IMR-90 (cell line): ENCODE measurements around the gene BMP10. TPM values are rescaled to one million over a fixed set of nuclear protein-coding genes. Genes with fewer than 3 reads are reported as not detected.

Experiments used
- ATAC-seq: fragments of 200-7000 bp; cut with Tn5 transposase; 2 replicates; pipeline ENCODE4 v1.9.1; 2020; ENCODE audit warnings: low read depth, mild to moderate bottlenecking, moderate library complexity
- BruUV-seq: library from RNA; stranded (reverse); fragments of 400-500 nt; replicated peaks from 2 replicates; lab custom pipeline; 2021; lab: Mats Ljungman, UMichigan
- CTCF ChIA-PET: fragments of 300-600 bp; formaldehyde crosslinking; extraction: SDS; loops from one replicate; lab custom pipeline; 2021; ENCODE audit warnings: antibody characterized with exemption; lab: Yijun Ruan, JAX
- POLR2A ChIA-PET: fragments of 300-600 bp; sonication (Branson Sonifier 250); formaldehyde crosslinking; loops from one replicate; lab custom pipeline; 2022; ENCODE audit warnings: antibody characterized with exemption; ENCODE audit not compliant: unreplicated experiment; lab: Charles Lee
- DNase-seq: peaks from one replicate; pipeline ENCODE4 v3.0.0; 2013
- H2AFZ ChIP-seq: replicated peaks from 2 replicates; pipeline ENCODE3; 2013; ENCODE audit warnings: low read length, mild to moderate bottlenecking; ENCODE audit not compliant: poor library complexity
- H2AK5ac ChIP-seq: 2 replicates; pipeline ENCODE4 v1.6.1; 2013; ENCODE audit warnings: low read depth, low read length, inconsistent platforms
- H2AK9ac ChIP-seq: replicated peaks from 2 replicates; pipeline ENCODE3; 2013; ENCODE audit warnings: mild to moderate bottlenecking, low read depth, low read length, moderate library complexity; ENCODE audit not compliant: poor library complexity
- H2BK120ac ChIP-seq: 2 replicates; pipeline ENCODE4 v1.6.1; 2013; ENCODE audit warnings: low read depth, low read length, inconsistent platforms
- H2BK15ac ChIP-seq: 3 replicates; pipeline ENCODE4 v1.6.1; 2013; ENCODE audit warnings: low read depth, low read length, inconsistent platforms
- H2BK20ac ChIP-seq: 2 replicates; pipeline ENCODE4 v1.6.1; 2013; ENCODE audit warnings: low read depth, mild to moderate bottlenecking, inconsistent platforms, low read length, moderate library complexity
- H2BK5ac ChIP-seq: 2 replicates; pipeline ENCODE4 v1.6.1; 2013; ENCODE audit warnings: mild to moderate bottlenecking, low read depth, low read length, inconsistent platforms; ENCODE audit not compliant: poor library complexity, severe bottlenecking
- H3K14ac ChIP-seq: replicated peaks from 2 replicates; pipeline ENCODE4 v1.6.1; 2013; ENCODE audit warnings: low read depth, low read length, inconsistent platforms
- H3K18ac ChIP-seq: 2 replicates; pipeline ENCODE4 v1.6.1; 2013; ENCODE audit warnings: low read depth, low read length, control low read depth
- H3K23ac ChIP-seq: 2 replicates; pipeline ENCODE4 v1.6.1; 2013; ENCODE audit warnings: low read depth, low read length, inconsistent platforms
- H3K27ac ChIP-seq: 2 replicates; pipeline ENCODE4 v1.5.1; 2013; ENCODE audit warnings: mild to moderate bottlenecking, control low read depth, low read length; ENCODE audit not compliant: insufficient read depth
- H3K27me3 ChIP-seq: 2 replicates; pipeline ENCODE4 v1.6.1; 2013; ENCODE audit warnings: low read length; ENCODE audit not compliant: control insufficient read depth, insufficient read depth
- H3K36me3 ChIP-seq: 2 replicates; pipeline ENCODE4 v1.6.1; 2013; ENCODE audit warnings: low read length, mixed read lengths; ENCODE audit not compliant: control insufficient read depth, insufficient read depth
- H3K4ac ChIP-seq: 2 replicates; pipeline ENCODE4 v1.6.1; 2013; ENCODE audit warnings: low read depth, low read length, inconsistent platforms
- H3K4me1 ChIP-seq: 2 replicates; pipeline ENCODE4 v1.6.1; 2013; ENCODE audit warnings: low read length, mixed read lengths; ENCODE audit not compliant: control insufficient read depth, insufficient read depth
- H3K4me2 ChIP-seq: 2 replicates; pipeline ENCODE4 v1.6.1; 2013; ENCODE audit warnings: low read depth, mild to moderate bottlenecking, control low read depth, low read length, moderate library complexity
- H3K4me3 ChIP-seq: 2 replicates; pipeline ENCODE4 v1.5.1; 2013; ENCODE audit warnings: low read depth, mild to moderate bottlenecking, control low read depth, low read length, moderate library complexity; ENCODE audit not compliant: insufficient read depth
- H3K56ac ChIP-seq: 2 replicates; pipeline ENCODE4 v1.6.1; 2013; ENCODE audit warnings: low read length, inconsistent platforms; ENCODE audit not compliant: insufficient read depth; ENCODE audit errors: extremely low read depth
- H3K79me1 ChIP-seq, 2 experiments: 2 replicates each; pipeline ENCODE4 v1.6.1; 2013; ENCODE audit warnings: low read length in 2 of 2, inconsistent platforms in 1 of 2, low read depth in 1 of 2
- H3K9ac ChIP-seq: 2 replicates; pipeline ENCODE4 v1.6.1; 2013; ENCODE audit warnings: low read depth, low read length, control low read depth
- H3K9me1 ChIP-seq: 2 replicates; pipeline ENCODE4 v1.6.1; 2013; ENCODE audit warnings: low read length, inconsistent platforms; ENCODE audit not compliant: insufficient read depth
- H3K9me3 ChIP-seq: 2 replicates; pipeline ENCODE4 v1.6.1; 2013; ENCODE audit warnings: low read length; ENCODE audit not compliant: control insufficient read depth, insufficient read depth
- H4K20me1 ChIP-seq: 2 replicates; pipeline ENCODE4 v1.6.1; 2013; ENCODE audit warnings: low read length, inconsistent platforms; ENCODE audit not compliant: insufficient read depth
- H4K5ac ChIP-seq: 2 replicates; pipeline ENCODE4 v1.6.1; 2013; ENCODE audit warnings: mild to moderate bottlenecking, low read depth, low read length, control low read depth
- H4K8ac ChIP-seq, 2 experiments: 2 replicates each; pipeline ENCODE4 v1.6.1; 2013; ENCODE audit warnings: low read depth in 2 of 2, low read length in 2 of 2, control low read depth in 1 of 2, inconsistent platforms in 1 of 2
- H4K91ac ChIP-seq: 2 replicates; pipeline ENCODE4 v1.6.1; 2013; ENCODE audit warnings: low read depth, low read length, inconsistent platforms; ENCODE audit not compliant: insufficient read depth
- FOS ChIP-seq: fragments of 150-350 bp; IDR thresholded peaks from 2 replicates; pipeline ENCODE4 v1.6.1; 2016; ENCODE audit warnings: low read depth, low read length
- WGBS, 2 experiments: methylation state at CpG; one replicate each; pipeline versions ENCODE4 v1.1.5 to v1.1.7; 2013; ENCODE audit warnings: missing lambda C conversion rate in 2 of 2; ENCODE audit not compliant: insufficient read length in 1 of 2; ENCODE audit errors: extremely low coverage in 2 of 2; 5-methylcytosine and 5-hydroxymethylcytosine counted together
- dilution Hi-C: fragments of 300-500 bp; cut with HindIII; formaldehyde crosslinking; loops from one replicate; pipeline ENCODE4 v1.14.3; 2018; ENCODE audit warnings: low sequenced_read_pairs; ENCODE audit not compliant: unreplicated experiment
- in situ Hi-C: fragments of 300-500 bp; cut with MboI; formaldehyde crosslinking; loops from 3 replicates; pipeline ENCODE4 v1.14.3; 2019; ENCODE audit warnings: low sequenced_read_pairs, inconsistent platforms, mixed read lengths
- intact Hi-C: fragments of 100-400 bp; cut with micrococcal nuclease; formaldehyde crosslinking; loops from 2 replicates; pipeline ENCODE4 v1.10.0; 2022
- polyA plus RNA-seq, 3 experiments: library from polyadenylated mRNA; depleted of rRNA; stranded (reverse); fragments of >200 nt; gene quantifications; 2 replicates each; pipeline ENCODE4 v1.2.3, GENCODE V29; 2012; ENCODE audit warnings: low replicate concordance in 1 of 3
- total RNA-seq: library from RNA; depleted of rRNA; stranded (reverse); fragments of >200 nt; gene quantifications from 2 replicates; pipeline ENCODE4 v1.2.3, GENCODE V29; 2012

The BMP10 gene
- total and polyA plus RNA-seq, 2 of the 4 experiments (the other 2 are of a cell fraction) = not detected

GRCh38 chr2:68829749-68830148 is 41.4 kb downstream of the BMP10 start:
- ATAC-seq = no peak
- CTCF ChIA-PET = interaction anchor here (0.9 to 2.6 kb wide), 2 partner anchors 9 to 53 kb away, joined by 3 to 7 read pairs; no protein-coding TSS in a partner anchor
- Histone ChIP-seq H4K8ac (peak overlapping the region; percentile 16 to 84; a peak in 3 of 4 replicates), H3K4me2 (no peak overlapping the region), H3K9ac (no peak overlapping the region), H2AK5ac (peak overlapping the region; percentile 85), H2AFZ (no peak overlapping the region), H3K56ac (0 out of 2 replicates have a peak overlapping the region, but pooled peaks have one; percentile 41), H3K27me3 (no peaks in the 10 kb centered on the region), H2BK20ac (peak overlapping the region; percentile 69), H3K23ac (peak overlapping the region; percentile 63), H3K18ac (peak overlapping the region; percentile 76), H2BK15ac (peak overlapping the region; percentile 89; the same call in 2 of the 3 replicates), H3K4me3 (no peak overlapping the region), H3K9me1 (peaks cover 31% of the 10 kb centered on the region), H4K5ac (peak overlapping the region; percentile 44), H3K4me1 (peaks cover 36% of the 10 kb centered on the region), H3K27ac (peak overlapping the region; percentile 61; the same call in 1 of the 2 replicates), H3K9me3 (no peaks in the 10 kb centered on the region), H2AK9ac (no peak overlapping the region), H3K14ac (peak overlapping the region; percentile 19), H2BK5ac (peak overlapping the region; percentile 19), H4K91ac (peak overlapping the region; percentile 75), H4K20me1 (no peaks in the 10 kb centered on the region), H3K36me3 (no peaks in the 10 kb centered on the region), H2BK120ac (peak overlapping the region; percentile 74), H3K4ac (peak overlapping the region; percentile 62), H3K79me1 (peaks cover 0 to 6% of the 10 kb centered on the region in 2 experiments; a peak in 1 of 4 replicates)
- no peak for DNase-seq
- intact Hi-C loops = no loop called here
- 100% methylated on average over 1 of the region's 2 CpGs; no CpG with 5 or more reads in 1 of the 2 experiments for WGBS, 2 experiments
- in situ Hi-C loops = no loop called here
- POLR2A ChIA-PET = no interaction called here
- no peak for TF ChIP-seq FOS
- BruUV-seq = no TSS peak
- dilution Hi-C loops = no loop called here
